Measurements from ENCODE around the gene CP. TPM values are rescaled to one million over a fixed set of nuclear protein-coding genes. Genes with fewer than 3 reads are reported as not detected.

CP gene
- total RNA-seq, 1 experiment from 2014 or later, result 1.5 TPM

DNA sequence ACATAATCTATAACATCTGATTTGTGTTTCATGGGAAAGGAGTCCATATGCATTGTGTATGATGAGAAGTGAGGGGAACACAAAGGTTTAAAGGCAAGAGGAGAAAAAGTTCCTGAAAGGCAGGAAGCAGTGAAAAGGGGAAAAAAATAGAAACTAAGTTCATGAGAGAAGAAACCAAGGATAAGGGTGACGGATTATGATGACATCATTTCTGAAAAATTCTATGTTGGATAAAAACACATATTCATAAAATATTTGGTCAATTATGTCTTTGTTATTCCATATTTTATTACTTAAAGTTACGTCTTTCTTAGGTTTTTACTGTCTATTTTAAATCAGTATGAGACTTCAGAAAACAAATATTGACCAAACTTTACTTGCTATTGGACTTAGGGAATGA lies 48.6 kb upstream of the CP start:
- H3K9me3 Mint-ChIP-seq, result no peaks in the 10 kb centered on the region
- DNase-seq (ENCODE audit: low spot score) (no peak), ATAC-seq (no peak)
- no peak overlapping the region for H3K4me3 Mint-ChIP-seq
- H3K27ac Mint-ChIP-seq, result no peak overlapping the region
- H3K4me1 Mint-ChIP-seq, result peaks cover 42% of the 10 kb centered on the region
- ChIA-PET CTCF (no interaction called here), POLR2A (no interaction called here)
- H3K27me3 Mint-ChIP-seq (ENCODE audit: low read depth), result no peaks in the 10 kb centered on the region
- TF ChIP-seq ATF1 (CRISPR knock-in tag; IDR thresholded peaks at IDR 0.05) (no peak), CBFB (CRISPR knock-in tag; IDR thresholded peaks at IDR 0.05; ENCODE audit: low read depth) (no peak), ZNF232 (CRISPR knock-in tag; IDR thresholded peaks at IDR 0.05) (no peak), RELA (CRISPR knock-in tag; IDR thresholded peaks at IDR 0.05; ENCODE audit: borderline replicate concordance) (no peak), ZNF416 (CRISPR knock-in tag; IDR thresholded peaks at IDR 0.05) (no peak), HMGXB4 (CRISPR knock-in tag; IDR thresholded peaks at IDR 0.05) (no peak), FOXK1 (CRISPR knock-in tag; IDR thresholded peaks at IDR 0.05) (no peak), NFYB (CRISPR knock-in tag; conservative IDR thresholded peaks at IDR 0.05; ENCODE audit: low read depth) (no peak), TEAD1 (CRISPR knock-in tag; IDR thresholded peaks at IDR 0.05) (no peak)
- TF ChIP-seq, protein P1, sequence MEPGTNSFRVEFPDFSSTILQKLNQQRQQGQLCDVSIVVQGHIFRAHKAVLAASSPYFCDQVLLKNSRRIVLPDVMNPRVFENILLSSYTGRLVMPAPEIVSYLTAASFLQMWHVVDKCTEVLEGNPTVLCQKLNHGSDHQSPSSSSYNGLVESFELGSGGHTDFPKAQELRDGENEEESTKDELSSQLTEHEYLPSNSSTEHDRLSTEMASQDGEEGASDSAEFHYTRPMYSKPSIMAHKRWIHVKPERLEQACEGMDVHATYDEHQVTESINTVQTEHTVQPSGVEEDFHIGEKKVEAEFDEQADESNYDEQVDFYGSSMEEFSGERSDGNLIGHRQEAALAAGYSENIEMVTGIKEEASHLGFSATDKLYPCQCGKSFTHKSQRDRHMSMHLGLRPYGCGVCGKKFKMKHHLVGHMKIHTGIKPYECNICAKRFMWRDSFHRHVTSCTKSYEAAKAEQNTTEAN (CRISPR knock-in tag; IDR thresholded peaks at IDR 0.05), result no peak
- TF ChIP-seq, protein P2, sequence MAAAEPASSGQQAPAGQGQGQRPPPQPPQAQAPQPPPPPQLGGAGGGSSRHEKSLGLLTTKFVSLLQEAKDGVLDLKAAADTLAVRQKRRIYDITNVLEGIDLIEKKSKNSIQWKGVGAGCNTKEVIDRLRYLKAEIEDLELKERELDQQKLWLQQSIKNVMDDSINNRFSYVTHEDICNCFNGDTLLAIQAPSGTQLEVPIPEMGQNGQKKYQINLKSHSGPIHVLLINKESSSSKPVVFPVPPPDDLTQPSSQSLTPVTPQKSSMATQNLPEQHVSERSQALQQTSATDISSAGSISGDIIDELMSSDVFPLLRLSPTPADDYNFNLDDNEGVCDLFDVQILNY (CRISPR knock-in tag; IDR thresholded peaks at IDR 0.05), result no peak
- TF ChIP-seq, protein P3, sequence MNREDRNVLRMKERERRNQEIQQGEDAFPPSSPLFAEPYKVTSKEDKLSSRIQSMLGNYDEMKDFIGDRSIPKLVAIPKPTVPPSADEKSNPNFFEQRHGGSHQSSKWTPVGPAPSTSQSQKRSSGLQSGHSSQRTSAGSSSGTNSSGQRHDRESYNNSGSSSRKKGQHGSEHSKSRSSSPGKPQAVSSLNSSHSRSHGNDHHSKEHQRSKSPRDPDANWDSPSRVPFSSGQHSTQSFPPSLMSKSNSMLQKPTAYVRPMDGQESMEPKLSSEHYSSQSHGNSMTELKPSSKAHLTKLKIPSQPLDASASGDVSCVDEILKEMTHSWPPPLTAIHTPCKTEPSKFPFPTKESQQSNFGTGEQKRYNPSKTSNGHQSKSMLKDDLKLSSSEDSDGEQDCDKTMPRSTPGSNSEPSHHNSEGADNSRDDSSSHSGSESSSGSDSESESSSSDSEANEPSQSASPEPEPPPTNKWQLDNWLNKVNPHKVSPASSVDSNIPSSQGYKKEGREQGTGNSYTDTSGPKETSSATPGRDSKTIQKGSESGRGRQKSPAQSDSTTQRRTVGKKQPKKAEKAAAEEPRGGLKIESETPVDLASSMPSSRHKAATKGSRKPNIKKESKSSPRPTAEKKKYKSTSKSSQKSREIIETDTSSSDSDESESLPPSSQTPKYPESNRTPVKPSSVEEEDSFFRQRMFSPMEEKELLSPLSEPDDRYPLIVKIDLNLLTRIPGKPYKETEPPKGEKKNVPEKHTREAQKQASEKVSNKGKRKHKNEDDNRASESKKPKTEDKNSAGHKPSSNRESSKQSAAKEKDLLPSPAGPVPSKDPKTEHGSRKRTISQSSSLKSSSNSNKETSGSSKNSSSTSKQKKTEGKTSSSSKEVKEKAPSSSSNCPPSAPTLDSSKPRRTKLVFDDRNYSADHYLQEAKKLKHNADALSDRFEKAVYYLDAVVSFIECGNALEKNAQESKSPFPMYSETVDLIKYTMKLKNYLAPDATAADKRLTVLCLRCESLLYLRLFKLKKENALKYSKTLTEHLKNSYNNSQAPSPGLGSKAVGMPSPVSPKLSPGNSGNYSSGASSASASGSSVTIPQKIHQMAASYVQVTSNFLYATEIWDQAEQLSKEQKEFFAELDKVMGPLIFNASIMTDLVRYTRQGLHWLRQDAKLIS (CRISPR knock-in tag; IDR thresholded peaks at IDR 0.05; ENCODE audit: borderline replicate concordance), result no peak
- H3K36me3 Mint-ChIP-seq, result no peaks in the 10 kb centered on the region

DNA sequence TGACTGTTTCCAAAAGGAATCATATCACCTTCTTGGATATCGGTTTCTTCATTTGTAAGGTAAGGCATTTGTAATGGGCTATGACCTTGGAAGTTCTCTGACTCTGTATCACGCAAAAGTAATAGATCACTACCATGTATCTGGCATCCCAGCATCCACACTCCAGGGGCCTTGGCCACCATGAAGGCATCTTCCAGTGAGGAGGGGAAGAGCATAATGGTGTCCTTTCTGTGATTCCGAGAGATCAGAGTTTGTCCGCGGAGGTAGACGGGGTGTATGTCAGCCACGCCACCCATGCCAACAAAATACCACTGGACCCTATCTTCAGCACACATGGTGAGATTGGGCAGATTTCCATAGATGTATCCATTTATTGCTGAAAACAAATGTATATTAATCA lies 48.1 kb upstream of the CP start:
- Mint-ChIP-seq H3K4me1 (peaks cover 37% of the 10 kb centered on the region), H3K9me3 (no peaks in the 10 kb centered on the region), H3K4me3 (no peak overlapping the region), H3K27ac (no peak overlapping the region), H3K27me3 (ENCODE audit: low read depth) (no peaks in the 10 kb centered on the region), H3K36me3 (no peaks in the 10 kb centered on the region)
- POLR2A ChIA-PET, result no interaction called here
- no peak for ATAC-seq
- DNase-seq (ENCODE audit: low spot score), result no peak
- CTCF ChIA-PET, result interaction anchor here (0.6 kb wide), 1 partner anchor 314 kb away, joined by 4 read pairs; no protein-coding TSS in a partner anchor
- TF ChIP-seq NFE2L1 (CRISPR knock-in tag; IDR thresholded peaks at IDR 0.05) (no peak), USF1 (CRISPR knock-in tag; IDR thresholded peaks at IDR 0.05) (no peak), IRF2 (CRISPR knock-in tag; IDR thresholded peaks at IDR 0.05; ENCODE audit: borderline replicate concordance, low read depth) (no peak), TP53 (CRISPR knock-in tag; IDR thresholded peaks at IDR 0.05) (no peak), ARID4B (CRISPR knock-in tag; IDR thresholded peaks at IDR 0.05; ENCODE audit: borderline replicate concordance) (no peak), EMX1 (CRISPR knock-in tag; IDR thresholded peaks at IDR 0.05) (no peak), NFYB (CRISPR knock-in tag; conservative IDR thresholded peaks at IDR 0.05; ENCODE audit: low read depth) (no peak), JAZF1 (CRISPR knock-in tag; IDR thresholded peaks at IDR 0.05) (no peak), KAT7 (CRISPR knock-in tag; IDR thresholded peaks at IDR 0.05; ENCODE audit: borderline replicate concordance) (no peak)
- TF ChIP-seq, protein P4, sequence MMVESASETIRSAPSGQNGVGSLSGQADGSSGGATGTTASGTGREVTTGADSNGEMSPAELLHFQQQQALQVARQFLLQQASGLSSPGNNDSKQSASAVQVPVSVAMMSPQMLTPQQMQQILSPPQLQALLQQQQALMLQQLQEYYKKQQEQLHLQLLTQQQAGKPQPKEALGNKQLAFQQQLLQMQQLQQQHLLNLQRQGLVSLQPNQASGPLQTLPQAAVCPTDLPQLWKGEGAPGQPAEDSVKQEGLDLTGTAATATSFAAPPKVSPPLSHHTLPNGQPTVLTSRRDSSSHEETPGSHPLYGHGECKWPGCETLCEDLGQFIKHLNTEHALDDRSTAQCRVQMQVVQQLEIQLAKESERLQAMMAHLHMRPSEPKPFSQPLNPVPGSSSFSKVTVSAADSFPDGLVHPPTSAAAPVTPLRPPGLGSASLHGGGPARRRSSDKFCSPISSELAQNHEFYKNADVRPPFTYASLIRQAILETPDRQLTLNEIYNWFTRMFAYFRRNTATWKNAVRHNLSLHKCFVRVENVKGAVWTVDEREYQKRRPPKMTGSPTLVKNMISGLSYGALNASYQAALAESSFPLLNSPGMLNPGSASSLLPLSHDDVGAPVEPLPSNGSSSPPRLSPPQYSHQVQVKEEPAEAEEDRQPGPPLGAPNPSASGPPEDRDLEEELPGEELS (CRISPR knock-in tag; IDR thresholded peaks at IDR 0.05), result no peak

Data from WTC11 (cell line).